HG02981 (cell line): Measurements from ENCODE around the gene MAJIN.
A peak's percentile ranks its signal among the peaks of the same experiment; 100 is the strongest.
"Not testable (repeated sequence)": the region's sequence is repeated elsewhere in the genome, so short reads cannot be mapped to it uniquely, and the experiment has no call there.

ENCODE experiments used
- ATAC-seq: cut with Tn5 transposase; IDR thresholded peaks from one replicate; pipeline ENCODE4 v1.9.1; 2021; ENCODE audit warnings: mild to moderate bottlenecking, moderate library complexity; ENCODE audit not compliant: unreplicated experiment

The MAJIN gene, protein sequence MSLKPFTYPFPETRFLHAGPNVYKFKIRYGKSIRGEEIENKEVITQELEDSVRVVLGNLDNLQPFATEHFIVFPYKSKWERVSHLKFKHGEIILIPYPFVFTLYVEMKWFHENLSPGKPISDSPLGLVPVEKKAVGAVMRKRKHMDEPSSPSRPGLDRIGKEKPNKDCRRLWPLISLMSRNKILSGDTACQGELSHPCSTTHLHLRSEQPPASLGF

DNA sequence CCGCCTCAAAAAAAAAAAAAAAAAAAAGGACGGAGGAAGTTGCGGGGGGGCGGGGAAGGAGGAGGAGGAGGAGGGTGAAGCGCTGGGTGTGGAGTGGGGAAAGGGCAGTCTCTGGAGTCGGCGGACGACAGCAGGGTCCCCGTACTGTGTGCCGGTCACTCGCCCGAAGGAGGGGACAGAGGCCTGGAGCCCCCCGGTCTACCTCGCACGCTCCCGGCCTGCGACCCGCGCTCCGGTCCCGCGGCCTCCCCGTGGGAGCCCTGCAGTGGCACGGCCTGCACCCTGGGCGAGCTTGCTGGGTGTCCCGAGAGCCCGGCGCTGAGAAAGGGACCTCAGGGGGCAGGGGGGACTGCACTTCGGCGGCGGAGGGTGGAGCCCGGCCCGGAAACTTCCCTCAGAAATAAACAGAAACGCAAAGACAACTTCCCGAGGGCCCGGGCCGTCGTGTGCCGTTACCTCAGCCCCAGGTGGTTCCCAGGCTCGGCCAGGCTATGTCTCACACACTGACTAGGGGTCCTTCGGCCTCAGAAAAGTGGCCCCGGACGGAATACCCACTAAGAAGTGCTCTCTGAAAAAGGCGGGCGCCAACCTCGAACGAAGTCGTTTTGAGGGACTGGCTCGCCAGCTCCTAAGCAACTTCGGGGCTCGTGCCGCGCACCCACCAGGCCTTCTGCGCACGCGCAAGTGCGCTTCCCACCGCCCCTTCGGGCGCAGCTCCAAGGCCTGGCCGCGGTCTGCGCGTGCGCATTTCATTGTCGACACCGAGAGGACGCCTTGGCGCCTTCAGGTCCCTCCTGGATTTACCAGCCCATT is at the start of gene MAJIN:
Gene MAJIN, minus strand, starts transcription at position 688 of the 813 bp plus-strand sequence. CDS start 12,703 bp downstream, outside the sequence.
- ATAC-seq = no peak

DNA sequence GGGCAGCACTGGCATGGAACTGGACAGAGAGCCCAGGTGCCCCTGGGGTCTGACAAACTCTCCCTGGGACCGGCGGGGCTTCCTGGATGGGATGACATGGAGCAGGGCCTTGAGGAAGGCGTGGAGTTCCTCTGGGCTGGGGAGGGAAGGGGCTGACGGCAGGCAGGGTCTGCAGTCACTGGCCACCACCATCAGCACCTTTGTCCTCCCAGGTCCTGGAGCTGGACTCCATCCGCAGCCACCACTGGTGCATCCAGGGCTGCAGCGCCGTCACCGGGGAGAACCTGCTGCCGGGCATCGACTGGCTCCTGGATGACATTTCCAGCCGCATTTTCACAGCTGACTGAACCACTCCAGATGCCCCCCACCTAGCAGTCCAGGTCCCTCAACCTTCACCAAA is 49.6 kb upstream of the MAJIN start:
- no peak for ATAC-seq

DNA sequence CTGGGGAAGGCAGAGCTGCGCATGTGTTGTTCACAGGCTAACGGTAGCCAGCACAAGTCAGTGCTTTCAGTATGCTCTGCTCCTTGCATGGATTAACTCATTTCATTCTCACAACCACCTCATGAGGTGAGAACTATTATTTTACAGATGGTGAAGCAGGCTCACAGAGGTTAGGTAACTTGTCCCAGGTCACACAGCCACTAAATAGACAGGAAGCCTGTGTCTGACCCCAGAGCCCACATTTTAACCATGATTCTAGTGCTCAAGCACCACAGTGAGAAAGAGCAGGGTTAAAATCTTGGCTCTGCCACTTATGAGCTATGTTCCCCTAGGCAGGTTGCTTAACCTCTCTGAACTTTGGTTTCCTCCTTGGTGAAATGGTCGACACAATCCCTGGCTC is 49.1 kb upstream of the MAJIN start:
- ATAC-seq = no peak

DNA sequence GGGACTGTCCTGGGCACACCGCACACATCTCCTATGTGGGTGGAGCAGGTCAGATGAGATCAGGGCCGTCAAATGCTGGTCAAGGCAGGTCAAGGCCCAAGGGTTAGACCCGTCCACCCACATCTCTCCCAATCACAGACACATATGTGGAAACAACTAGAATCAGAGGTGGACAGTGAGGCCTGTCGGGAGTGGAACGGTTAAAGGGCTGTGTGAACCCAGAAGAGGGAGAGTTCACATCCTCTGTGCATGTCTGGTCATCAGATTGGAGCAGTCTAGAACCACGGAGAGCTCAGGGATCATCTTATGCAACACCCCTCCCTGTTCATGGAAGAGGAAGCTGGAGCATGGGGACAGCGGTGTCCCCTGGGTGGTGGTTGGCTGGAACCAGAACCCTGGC is 47.9 kb upstream of the MAJIN start:
- ATAC-seq = no peak

DNA sequence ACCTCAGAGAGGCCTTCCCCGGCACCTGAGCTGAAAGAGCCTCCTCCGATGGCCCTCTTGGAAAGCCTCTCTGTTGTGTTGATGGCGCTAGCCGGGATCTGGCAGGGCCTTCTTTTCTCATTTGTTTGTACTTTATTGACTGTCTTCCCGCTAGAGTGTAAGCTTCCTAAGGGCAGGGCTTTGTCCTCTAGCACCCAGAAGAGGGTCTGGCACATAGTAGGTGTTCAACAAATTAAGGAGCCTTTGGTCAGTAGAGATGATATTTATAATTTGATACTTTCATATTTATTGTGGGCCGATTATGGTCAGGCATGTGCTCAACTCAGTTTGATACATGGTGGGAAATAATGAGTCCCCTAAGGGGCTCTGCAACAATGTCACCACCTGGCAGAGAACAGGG is 46.0 kb upstream of the MAJIN start:
- no peak for ATAC-seq

DNA sequence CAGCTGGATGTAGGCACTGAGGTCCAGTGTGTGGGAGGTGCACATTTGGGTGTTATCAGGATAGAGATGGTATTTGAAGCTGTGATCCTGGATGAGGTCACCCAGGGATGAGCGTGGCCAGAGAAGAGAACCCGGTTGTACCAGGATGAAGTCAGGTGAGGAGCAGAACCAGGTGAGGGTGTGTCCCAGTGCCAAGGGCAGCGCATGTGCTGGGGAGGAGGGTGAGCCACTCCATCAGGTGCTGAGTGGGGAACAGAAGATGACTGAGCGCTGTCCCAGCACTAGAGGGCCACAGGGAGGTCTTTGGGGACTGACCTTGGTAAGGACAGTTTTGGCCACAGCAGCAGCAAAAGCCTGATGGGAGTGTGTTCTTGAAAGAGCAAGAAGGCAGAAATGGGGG is 44.8 kb upstream of the MAJIN start:
- no peak for ATAC-seq

DNA sequence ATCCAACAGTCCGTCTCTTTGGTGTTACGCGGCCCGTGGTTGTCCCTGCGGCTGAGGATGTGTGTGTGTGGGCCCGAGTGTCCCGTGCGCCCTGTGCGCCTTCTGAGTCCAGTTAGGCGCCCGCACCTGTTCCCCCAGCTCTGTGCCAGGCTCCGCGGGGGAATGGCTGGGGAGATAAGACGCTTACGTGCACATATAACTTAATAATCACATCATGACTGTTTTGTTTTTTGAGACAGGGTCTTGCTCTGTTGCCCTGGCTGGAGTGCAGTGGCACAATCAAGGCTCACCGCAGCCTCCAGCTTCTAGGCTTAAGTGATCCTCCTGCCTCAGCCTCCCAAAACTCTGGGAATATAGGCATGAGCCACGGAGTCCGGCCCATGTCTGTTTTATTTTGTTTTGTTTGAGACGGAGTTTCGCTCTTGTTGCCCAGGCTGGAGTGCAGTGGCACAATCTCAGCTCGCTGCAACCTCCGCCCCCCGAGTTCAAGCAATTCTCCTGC is 42.9 kb upstream of the MAJIN start:
- no peak for ATAC-seq

DNA sequence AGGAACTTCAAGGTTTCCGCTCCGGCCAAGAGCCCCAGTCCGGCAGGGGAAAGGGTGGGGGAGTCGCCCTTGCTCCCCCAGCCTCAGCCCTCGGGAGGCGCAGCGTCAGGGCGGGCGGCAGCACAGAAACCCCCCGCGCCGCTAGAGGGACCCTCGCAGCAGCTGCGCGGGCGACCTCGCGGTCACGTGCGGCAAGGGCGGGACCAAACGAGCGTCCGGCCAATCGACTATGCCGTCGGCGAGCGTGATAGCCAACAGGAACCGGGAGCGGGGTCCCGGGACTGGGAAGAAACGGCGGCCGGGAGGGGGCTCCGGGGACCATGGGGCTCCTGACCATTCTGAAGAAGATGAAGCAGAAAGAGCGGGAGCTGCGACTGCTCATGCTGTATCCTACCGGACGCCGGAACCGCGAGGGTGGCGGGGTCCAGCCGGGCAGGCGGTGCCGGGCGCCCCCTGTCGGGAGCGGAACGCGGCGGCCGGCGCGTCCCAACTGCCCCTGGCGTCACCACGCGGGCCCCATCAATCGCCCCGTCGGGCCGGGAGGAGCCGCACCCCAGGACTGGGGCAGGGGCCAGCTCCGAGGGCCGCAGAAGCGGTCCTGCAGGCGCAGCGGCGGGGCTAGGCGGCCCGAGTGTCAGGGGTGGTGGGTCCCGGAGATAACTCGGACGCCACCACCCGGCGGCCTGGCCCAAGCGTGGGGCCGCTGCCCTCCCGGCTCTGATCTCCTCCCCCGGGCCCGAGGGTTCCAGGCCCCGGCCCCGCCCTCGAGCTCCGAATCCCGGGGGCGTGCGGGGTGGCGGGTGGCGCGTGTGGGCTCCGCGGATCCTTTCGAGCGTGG is 42.2 kb upstream of the MAJIN start, which contains the start of gene ARL2:
Gene ARL2, plus strand, starts transcription at position 273 of the 838 bp plus-strand sequence. Its CDS starts 48 bp downstream, at position 321.
- peak; percentile 56 for ATAC-seq

DNA sequence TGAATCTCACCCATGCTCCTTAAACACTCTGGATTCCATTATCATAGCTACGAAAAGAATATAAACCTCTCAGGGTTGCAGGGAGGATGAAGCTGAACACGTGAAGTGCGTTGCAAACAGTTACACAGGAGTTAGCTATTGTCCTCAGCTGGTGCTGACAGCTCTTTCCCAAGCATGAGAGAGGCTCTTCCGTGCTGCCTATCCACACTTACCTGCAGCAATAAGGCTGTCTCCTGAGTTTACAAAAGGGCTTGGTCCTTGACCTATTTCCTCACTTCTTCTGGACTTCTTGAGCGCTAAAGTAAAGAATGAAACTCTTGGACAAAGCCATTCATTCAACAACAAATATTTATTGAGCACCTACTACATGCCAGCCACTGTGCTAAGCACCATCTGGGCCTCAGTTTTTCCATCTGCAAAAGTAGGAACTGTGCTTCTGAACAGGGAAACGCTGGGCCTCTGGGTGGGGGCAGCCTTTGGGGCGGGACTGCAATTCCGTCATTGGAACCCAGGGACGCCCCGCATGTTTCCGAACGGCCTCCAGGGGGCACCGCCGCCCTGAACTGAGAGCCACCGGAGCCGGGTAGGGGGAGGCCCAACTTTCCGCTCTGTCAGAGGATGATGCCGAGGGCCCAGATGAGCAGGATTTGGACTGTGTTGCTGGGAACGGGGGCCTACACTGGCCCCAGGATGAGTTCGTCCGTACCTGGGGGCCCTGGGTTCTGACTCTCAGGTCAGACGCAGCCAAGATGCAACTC is 41.4 kb upstream of the MAJIN start:
- ATAC-seq = peak; percentile 66

DNA sequence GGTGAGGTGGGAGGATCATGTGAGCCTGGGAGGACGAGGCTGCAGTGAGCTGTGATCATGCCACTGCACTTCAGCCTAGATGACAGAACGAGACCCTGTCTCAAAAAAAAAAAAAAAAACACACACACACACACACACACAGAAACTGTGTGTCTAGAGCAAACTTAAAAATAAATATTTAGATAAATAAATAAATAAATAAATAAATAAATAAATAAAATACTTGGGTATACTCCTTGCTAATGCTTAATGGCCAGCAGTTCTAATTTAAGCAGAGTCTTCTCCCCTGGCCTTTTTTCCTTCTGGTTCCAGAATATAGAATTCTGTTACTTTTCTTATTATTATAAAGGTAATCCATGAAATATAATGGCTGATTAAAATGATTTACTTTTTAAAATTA is 37.0 kb upstream of the MAJIN start:
- ATAC-seq = no peak

DNA sequence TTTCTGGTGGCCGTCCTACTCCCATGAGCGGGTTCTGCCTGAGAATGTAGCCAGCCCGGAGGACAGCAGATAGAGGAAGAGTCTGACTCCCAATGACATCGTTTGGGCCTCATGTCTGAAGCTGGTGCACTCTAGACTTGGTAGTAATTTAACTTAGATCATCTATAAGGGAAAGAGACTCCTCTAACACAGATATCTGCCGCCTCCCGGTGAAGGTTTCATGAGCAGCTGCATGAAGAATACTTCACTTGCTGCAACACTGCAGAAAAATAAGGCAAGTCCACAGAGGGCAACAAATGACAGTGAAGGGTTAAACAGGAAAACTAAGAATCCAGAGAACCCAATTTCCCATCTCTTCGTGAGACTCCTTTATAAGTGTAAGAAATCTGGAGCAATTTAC is 36.1 kb upstream of the MAJIN start:
- no peak for ATAC-seq

DNA sequence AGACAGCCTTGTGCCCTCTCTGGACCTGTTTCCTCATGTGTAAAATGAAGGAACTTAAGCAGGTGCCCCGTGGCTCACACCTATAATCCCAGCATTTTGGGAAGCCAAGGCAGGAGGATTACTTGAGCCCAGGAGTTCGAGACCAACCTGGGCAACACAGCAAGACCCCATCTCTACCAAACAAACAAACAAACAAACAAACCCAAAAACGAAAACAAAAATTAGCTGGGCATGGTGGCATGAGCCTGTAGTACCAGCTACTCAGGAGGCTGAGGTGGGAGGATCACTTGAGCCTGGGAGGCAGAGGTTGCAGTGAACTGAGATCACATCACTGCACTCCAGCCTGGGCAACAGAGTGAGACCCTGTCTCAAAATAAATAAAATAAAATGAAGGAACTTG is 32.1 kb upstream of the MAJIN start:
- ATAC-seq = not testable (repeated sequence)

DNA sequence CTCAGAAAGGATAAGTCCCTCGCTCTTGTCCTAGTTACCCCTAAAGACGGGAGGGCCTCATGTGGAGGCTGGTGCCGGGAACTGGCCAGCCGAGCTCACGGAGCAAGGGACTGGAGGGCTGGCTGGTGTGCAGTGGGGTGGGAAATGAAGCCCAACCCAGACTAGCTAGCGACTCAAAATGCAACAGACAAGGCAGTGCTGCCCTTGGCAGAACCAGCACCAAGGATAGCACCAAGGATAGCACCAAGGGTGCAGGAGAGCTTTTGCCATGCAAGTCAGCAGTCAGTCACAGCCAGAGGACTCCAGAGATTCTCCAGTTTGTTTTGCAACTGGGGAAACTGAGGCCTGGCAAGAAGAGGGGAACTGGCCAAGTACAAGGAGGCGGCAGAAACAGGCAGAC is 31.4 kb upstream of the MAJIN start:
- ATAC-seq = no peak

DNA sequence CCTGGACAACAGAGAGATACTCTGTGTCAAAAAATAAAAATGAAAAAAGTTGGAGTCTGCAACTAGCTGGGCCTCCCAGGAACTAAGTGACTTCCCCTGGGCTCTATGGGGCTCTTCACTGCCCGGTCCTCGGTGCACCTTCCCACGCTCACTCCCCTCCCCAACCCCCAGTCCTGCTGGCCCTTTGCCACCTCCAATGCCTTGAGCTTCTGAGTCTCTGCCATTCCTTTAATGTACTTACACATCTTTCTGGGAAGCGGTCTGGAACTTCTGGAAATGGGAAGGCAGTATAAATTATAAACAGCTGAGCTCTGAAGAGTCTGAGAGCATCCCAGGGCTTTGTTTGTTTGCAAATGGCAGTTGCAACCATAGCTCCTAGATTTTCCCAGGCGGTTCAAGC is 30.8 kb upstream of the MAJIN start:
- ATAC-seq = no peak

DNA sequence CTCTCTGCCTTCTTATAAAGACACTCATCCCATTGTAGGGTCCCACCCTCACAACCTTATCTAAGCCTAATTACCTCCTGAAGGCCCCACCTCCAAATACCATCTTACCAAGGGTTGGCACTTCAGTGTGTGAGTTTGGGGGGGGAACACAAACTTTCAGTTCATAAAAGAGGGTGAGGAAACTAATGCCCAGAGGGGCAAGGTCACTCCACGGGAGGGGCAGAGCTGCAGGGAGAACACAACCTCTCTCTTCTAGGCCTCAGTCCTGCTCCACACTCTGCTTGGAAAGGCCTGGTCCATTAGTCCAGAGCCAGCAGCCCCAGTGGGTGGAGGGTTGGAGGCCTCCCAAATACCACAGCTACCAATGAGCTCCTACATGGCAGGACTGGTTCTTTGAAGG is 27.6 kb upstream of the MAJIN start:
- no peak for ATAC-seq

DNA sequence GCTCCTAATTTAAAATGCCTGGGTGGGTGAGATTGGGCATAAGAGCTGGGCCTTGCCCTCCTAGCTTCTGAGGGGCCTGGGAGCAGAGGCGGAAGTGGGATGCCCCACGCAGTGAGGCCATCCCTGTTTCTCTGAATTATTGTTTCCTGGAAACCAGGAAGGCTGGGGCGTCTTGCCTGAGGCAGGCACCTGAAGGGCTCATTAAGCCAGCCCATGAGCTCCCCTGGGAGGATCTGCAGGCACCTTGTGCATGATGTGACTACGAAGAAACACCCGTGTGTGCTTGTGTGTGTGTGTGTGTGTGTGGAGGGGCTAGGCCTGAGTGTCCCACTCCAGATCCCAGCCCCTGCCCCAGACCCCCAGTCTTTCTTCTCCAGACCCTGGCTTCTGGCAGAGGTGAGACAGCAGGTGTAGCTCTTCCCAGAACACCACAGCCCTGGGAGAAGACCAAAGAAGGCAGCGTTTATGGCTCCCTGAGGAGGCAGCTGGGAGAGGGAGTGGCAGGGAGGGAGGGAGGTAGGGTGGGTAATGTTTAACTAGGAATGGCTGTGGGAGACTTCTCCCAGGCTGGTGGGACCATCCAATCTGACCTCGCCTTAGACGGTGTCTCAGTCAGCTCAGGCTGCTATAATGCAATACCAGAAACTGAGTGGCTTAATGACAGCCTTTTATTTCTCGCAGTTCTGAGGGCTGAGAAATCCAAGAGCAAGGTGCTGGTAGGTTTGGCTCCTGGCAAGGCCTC is 27.0 kb upstream of the MAJIN start:
- ATAC-seq = no peak

DNA sequence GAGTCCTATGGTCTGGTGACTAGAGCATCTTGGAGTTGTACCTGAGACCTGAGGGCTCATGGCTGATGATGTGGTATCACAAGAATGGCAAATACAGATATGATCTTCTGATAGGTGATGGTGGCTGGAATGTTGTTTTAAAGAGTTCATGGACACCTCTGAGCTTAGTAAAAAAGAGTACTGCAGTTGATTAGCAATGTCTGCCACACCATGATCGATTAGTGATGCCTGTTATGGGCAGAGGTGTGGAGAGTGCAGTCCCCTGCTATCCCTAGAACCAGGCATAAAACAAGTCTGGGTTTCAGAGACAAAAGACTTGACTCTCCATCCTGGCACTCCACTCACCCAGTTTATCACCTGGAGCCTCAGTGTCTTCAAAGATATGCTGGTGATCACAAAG is 26.2 kb upstream of the MAJIN start:
- no peak for ATAC-seq

DNA sequence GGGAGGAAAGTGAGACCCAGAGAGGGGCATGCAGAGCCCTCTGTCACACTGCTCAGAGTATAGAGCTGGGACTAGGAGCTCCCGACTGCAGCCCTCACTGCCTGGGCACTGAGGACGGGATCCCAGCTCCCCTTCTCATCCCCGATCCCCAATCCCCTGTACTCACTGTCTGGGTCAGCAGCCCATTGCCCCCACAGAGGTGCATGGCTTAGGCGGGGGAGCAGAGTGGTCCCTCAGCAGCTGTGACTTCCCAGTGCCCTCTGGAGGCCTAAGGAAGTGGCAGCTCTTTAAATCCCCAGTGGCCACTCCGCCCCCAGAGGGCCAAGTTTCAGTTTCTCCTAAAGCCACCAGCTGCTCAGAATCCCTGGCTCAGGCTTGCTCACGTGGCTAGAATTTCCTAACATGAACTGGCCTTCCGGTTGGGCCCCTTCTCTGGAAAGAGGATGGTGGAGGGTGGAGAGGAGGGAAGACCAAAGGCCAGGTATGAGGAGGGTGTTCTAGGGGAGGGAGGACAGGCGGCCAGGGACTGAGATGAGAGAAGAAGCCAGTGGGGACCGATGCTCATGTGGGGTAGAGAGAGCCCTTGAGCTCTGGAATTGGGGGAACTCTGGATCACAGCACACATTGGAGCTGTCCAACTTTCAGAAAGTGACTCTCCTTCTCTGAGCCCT is 24.9 kb upstream of the MAJIN start, which contains the start of gene BATF2:
Gene BATF2, minus strand, starts transcription at position 262 of the 671 bp plus-strand sequence. Its CDS starts 57 bp downstream, at position 205.
- no peak for ATAC-seq

DNA sequence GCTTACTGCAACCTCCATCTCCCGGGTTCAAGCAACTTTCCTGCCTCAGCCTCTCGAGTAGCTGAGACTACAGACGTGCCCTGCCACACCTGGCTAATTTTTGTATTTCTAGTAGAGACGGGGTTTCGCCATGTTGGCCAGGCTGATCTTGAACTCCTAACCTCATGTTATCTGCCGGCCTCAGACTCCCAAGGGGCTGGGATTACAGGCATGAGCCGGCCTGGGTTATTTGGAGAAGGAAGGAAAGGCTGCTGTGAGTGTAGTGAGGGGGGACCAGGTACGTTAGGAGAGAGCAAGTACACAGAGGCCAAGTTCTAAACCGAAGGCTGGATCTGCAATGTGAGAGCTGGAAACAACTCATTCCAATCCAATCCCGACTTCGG is 24.4 kb upstream of the MAJIN start:
- ATAC-seq = no peak
